Stimulated activated CD8-positive, alpha-beta memory T cell treated with anti-CD3 and anti-CD28 coated beads, Interleukin-4, amount 100 ng/mL, for 24 hours (primary cell): ENCODE results near the gene TSPAN9.

Experiments
- DNase-seq: peaks from one replicate; pipeline ENCODE4 v3.0.0-alpha.2; 2020; ENCODE audit warnings: low read depth

The TSPAN9 gene

DNA sequence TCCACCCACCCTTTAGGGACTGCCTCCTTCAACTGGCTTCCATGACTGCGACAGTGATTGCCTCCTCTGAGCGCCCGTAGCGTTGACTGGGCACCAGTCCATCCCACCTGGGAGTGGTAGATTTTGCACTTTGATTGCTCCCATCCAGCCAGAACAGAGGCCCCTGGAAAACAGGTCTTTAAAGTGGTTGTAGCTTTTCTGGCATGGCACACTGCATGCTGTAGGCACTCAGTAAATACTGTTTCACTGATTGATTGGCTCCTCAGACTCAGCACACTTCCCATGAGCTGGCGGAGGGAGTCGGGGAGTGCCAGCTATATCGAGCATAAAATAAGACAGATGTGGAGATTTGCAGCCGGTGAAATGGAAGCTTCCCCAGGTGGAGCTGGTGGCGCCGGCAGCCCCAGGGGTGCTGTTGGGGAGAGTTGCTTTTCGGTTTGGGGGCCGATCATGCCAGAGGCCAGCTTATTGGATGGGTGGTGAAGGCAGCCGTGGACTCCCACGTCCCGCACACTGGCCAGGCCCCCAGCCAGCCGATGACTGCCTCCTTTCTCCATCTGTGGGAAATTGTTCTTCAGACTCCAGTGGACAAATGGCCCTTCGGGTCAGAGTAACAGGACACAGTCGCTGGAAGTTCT lies 200.2 kb downstream of the TSPAN9 start:
- DNase-seq, result no peak

DNA sequence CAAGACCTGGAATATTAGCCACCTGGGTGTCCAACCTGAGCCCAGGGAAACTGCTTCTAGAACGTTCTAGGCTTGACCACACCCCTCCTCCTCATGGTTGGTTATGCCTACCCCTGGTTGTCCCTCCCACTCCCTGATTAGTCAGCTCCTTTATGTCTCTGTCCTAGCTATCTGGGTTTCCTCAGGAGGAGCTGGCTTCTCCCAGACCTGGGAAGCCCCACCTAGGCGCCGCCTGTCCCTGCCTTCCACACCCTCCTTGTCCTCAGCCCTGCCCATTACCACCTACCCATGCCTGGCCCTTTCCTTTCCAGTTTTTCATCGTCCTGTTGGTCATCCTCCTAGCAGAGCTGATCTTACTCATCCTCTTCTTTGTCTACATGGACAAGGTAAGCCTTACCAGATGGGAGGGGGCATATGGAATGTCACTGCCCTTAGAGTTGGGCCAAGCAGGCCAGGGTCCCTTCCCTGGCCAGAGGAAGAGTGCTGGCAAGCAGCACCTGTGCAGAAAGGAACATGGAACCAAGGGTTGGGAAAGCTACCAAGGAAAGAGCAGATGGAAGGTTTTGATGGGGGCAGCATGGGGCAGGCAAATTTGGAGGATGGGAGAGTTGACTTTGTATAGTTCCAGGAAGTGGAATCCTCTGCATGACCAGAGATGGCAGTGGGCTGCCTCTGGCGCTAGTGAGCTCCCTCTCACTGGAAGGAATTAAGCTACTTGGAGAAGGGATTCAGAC lies 201.7 kb downstream of the TSPAN9 start:
- no peak for DNase-seq

DNA sequence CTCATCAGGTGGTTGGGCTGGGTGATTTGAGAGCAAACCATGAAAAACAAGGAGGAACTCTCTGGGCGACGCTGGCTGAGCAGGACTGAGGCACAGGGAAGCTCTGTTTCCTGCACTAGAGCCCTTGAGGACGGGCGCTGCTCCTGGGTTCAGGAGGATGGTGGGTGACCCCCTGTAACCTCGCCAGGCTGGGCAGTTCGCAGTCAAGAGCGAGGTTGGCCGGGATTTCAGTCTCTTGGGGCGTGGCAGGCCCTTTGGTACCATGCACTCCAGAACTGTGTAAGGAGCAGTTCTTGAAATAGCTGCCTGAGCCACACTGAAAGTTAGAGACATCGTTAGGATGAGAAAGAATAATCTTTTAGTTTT lies 202.2 kb downstream of the TSPAN9 start:
- no peak for DNase-seq

DNA sequence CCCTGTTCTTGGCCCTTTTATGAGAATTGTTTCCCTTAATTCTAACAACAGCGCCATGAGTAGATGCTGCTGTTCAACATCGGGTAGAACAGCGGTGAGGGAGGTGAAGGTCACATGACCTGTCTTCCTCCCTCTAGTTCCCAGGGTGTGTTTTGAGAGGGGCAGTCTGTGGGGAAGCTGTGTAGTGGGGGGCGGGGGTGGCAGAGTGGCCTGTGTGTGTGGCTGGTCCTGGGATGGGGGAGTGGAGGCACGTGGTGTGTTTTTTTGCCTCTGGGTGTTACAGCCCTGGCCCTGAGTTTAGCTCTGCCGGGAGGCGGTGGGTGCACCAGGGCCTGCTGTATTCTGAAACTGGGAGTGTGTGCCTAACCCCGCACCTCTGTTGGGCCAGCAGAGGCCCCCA lies 202.7 kb downstream of the TSPAN9 start:
- DNase-seq, result no peak

DNA sequence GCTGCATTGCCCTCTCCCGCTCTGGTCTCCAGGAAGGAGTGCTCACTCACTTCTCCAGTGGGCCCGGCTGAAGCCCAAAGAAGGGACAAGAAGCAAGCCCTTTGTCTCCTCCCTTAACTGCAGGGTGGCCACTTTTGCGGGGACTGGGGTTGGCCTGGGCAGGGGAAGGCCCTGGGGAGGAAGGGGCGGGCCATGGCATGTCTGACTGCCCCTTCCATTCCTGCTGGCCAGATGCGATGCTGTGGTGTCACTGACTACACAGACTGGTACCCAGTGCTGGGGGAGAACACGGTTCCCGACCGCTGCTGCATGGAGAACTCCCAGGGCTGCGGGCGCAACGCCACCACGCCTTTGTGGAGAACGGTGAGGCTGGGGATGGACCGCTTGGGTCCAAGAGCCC lies 203.8 kb downstream of the TSPAN9 start:
- DNase-seq, result no peak

DNA sequence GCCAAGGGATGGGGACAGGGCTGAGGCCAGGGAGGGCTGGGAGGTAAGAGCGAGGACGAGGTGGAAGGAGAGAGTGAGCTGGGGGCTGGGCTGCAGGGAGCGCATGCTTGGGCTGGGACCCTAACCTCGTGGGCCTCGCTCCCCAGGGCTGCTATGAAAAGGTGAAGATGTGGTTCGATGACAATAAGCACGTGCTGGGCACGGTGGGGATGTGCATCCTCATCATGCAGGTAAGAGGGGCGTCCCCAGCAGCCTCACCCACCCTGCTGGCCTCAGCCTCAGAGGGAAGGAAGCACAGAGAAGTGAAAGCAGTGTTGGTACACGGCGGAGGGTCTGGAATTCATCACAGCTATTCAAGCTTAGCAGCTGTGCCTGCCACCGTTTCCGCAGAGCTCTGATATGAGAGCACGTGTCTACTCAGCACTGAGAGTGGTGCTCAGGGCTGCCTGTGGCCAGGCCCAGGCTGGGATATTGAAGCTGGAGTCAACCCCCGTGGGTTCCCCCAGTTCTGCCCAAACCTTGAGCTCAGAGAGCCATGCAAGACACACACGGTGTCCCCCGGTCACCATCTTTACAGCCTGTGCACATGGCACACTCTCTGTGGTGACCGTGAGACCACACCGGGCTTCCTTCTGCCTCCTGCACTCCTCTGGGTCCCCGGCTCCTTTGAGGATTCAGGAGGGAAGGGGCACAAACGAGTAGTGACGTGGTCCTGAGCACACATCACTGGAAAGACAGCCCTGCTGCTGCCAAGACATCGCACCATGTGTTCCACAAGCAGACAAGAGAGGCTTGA lies 204.6 kb downstream of the TSPAN9 start:
- no peak for DNase-seq

DNA sequence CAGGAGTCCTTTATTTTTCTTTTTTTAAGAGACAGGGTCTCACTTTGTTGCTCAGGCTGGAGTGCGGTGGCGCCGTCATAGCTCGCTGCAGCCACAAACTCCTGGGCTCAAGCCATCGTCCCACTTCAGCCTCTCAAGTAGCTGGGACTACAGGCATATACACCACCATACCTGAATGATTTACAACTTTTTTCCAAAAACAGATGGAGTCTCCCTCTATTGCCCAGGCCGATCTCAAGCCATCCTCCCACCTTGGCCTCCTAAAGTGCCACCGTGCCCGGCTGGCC lies 205.1 kb downstream of the TSPAN9 start:
- no peak for DNase-seq

DNA sequence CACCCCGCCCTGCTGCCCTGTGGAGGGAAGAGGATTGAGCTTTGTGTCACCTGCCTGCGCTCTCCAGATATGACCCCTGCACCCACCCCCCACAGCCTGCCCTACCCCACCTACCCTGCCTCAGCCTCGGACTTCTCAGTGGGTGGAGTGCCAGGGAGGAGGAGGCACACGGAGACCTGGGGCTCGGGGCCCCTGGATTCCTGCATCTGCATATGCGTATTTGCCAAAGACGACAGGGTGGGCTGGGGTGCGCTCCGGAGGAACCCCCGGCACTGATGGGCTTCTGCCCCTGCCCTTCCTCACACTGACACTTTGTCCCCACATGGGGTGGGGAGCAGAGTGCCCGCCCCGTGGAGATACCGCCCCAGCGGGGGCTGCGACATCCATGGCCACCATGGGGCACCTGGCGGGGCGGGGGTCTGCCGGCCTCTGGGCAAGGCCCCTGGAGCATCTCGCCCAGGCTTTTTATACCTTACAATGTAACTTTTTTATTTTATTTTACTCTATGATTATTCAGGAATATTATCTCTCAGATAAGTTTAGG lies 206.0 kb downstream of the TSPAN9 start:
- no peak for DNase-seq

DNA sequence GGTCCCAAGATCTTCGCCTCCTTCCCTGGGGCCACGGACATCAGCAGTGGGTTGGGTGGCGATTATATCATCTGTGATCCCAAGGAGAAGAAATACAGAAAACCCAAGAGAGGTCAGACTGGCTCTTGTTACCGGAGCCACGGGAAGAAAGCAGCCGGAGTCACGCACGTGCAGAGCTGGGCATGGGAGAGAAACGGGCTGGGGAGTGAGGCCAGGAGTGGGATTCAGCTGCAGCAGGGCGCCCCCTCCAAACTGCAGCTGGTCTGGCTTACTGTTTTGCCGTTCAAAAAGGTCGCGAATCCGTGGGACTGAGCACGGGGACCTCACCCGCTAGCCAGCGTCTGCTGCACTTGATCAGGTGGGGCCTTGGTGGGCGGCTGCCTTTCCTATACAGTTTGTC lies 207.2 kb downstream of the TSPAN9 start:
- DNase-seq, result no peak

DNA sequence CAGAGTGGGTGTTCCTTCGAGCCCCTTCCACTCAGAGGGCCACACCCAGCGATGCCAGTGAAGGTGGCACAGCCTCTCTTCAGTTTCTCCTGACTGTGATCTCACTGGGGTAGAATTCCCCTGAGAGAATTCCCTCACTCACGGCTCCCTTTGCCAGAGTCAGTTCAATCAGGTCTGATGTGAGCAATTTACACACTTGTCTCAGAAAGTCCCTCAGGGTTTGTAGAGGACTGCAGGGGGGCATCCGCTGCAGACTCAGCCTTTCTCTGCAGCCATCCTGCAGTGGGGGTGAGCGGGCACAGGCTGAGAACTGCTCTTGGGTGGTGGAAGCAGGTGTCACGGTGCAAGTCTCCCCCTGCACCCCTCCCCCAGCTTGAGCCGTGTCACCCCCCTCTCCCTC lies 208.4 kb downstream of the TSPAN9 start:
- DNase-seq, result no peak

DNA sequence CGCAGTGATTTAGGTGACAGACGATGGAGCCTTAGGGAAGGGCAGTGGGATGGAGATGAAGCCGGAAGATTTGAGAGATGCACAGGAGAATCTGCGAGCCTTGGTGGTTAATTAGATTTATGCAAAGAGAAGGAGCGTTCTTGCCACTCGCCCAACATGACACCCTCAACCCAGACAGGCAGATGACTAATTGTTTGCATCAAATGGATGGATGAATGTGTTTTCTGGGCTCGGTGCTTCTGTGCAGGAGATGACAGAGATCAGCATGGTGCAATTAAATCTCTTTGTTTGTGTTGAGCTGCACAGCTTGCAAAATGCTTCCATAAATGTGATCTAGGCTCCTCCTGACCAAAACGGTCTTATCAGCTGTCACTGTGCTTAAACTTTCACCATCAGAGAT lies 211.5 kb downstream of the TSPAN9 start:
- no peak for DNase-seq

DNA sequence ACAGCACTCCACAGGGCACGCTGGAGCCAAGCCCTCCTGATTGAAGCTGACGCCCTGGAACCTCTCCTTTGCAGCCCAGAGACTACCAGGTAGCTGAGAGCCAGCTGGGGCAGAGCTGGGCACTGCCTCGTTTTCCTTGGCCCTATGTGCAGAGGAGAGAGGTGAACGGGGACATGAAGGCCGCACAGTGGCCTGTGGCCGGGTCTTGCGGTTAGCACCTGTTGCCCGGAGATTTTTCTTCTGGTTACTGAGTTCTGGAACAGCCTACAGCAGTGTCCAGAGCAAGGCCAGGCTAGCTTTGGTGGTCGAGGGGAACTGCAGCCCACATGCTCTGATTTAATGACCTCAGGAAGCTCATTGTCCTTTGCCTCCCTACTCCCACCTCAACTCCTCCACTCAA lies 212.5 kb downstream of the TSPAN9 start:
- DNase-seq, result no peak

DNA sequence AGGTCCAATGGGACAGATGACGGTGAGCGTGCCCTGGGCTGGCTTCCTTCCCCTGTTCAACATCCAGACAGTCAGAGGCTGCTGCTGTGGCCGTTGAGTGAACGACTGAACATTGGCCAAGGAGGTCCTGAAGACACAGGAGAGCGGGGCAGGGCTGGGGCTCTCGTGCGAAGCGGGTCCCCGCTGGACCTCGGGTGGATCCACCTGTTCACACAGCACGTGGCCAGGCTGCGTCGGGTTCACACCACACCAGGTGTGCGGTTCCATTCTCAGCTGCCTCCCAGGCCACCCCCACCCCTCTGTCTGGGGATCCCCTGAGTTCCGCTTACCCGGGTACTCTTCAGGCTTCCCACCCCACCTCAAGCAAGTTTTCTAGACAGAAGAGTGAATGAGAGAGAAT lies 214.8 kb downstream of the TSPAN9 start:
- no peak for DNase-seq

DNA sequence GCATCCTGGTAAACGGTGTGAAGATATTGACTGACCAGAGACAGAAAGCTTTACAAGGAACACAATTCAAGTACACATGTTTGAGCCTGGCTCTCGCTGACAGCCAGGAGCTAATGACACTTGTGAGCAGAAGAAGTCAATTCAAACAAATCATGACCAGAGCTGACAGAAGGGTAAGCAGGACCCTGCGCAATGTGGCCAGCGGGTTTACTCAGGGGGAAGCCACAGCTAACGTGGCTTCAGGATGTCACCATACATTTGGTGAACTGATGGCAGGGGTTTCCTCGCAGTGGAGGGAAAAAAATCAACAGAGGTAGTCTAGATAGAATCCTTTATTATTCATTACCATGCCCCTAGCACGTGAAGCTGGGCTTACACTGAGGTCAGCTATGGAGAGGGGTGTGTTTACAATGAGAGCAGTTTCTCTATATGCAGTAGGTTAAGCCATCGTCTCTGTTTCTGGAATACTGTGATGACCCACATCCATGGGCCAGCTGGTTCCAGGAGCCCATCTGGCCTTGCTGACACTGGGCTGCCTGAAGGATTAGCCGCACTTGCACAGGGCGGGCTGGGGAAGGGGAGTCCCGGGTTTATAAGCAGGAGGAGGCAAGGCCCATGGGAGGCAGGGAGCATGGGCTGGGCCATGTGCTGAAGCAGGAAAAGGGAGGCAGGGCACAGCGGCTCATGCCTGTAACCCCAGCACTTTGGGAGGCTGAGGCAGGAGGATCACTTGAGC lies 215.7 kb downstream of the TSPAN9 start:
- no peak for DNase-seq

DNA sequence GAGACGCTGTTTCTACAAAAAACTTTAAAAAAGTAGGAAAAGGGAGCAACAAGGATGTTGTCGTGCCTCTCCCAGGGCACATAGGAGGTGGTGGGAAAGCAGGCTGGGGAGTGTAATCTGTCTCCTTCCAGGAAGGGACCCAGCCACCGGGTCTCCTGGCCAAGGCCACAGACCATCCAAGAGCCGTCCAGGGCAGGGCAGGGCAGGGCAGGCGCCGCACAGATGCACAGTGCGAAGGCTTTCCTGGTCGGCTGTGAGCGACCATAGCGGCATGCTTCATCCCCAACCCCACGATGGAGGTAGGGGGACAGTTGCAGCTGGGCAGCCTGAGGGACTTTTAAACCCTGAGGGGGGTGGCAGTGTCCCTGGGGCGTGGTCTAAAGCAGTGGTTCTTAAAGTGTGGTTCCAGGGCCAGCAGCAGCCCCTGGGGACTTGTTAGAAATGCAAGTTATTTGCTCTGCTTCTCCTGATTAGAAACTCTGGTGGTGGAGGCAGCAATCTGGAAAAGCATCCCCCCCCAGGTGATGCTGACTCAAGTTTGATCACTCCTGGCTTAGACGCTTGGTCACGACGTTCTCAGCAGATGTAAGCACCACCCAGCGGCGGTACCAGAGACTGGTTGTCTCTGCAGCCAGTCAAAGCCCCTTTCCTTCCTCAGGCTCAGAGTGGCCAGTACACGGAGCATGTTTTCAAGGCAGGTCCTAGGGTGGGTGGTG lies 216.4 kb downstream of the TSPAN9 start:
- DNase-seq, result no peak

DNA sequence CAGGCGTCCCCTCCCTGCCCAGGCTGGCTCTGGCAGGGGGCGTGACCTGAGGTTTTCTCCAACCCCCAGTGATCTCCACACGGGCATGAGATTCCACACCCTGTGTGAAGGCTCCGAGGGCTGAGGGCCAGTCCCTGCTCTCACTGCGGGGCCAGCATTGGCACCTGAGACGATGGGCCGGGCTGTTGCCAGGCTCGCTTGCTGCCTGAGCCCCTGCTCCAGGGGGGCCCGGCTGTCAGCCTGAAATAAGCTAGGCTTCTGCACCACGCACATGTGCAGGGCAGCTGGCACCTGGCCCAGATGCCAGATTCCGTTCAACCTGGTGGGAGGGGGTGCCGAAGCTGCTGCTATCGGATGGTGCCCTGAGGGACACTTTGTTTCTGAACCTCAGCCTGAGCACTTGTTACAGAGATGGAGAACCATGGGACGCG lies 217.3 kb downstream of the TSPAN9 start:
- DNase-seq, result no peak

DNA sequence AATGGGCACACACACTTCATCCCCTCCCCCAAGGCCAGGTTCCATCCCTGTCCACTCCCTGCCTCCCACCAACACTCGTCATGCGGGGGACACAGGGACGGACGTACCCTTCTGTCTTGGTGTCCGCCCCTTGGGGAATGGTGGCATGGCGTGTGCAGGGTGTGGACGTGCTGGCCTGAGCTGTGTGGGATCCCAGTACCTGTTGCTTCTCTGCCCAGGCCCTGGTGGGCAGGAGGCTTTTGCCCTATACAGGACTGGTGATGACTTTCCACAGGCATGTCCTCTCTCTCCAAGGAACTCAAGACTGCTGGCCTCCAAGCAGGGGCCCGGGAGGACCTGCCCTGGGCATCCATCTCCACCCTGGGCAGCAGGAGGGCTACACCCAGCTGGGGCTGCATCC lies 218.0 kb downstream of the TSPAN9 start:
- DNase-seq, result no peak

DNA sequence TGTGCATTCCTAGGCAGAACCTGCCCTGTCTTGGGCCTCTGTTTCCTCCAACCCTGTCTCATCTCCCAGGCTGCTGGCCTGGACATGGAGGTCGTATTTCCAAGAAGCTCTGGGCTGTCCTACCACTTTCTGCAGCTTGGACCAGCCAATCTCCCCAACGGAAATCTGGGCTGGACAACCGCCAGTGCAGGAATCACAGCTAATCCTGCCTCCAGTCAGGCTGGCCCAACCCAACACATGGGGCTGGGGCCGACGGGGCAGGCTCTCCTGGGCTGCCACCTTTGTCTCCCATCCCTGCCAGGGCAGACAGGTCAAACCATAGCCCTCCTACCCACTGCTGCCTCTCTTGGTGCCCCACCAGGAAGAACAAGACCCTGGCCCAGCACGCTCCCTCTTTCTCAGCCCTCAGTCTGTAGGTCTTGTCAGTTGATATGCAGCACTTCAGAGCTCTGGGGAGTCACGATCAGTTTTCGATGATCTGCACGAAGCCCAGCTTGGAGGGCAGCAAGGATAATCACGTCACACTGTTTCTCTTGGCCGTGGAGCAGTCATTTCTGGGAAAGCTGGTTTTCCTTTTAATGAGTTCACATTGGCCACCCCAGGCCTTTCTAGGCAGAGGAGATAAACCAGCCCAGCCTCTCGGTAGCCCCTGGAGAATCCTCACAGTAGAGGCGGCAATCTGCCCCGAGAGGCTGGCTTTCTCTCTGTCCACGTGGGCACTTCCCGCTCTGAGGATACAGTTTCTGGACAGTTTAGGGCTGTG lies 218.6 kb downstream of the TSPAN9 start:
- no peak for DNase-seq

DNA sequence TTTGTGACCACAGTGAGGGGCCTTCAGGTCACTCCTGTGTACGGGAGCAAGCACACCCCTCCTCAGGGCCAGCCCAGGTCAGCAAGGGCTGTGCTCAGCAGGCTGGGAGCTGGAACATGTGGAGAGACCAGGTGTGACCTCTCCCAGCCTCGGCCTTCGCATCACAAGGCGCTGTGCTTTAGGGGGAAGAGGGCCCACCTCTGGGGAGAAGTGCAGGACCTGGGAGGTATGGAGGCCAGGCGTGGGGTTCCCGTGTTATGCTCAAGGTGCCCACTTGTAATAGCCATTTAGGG lies 219.2 kb downstream of the TSPAN9 start:
- no peak for DNase-seq

DNA sequence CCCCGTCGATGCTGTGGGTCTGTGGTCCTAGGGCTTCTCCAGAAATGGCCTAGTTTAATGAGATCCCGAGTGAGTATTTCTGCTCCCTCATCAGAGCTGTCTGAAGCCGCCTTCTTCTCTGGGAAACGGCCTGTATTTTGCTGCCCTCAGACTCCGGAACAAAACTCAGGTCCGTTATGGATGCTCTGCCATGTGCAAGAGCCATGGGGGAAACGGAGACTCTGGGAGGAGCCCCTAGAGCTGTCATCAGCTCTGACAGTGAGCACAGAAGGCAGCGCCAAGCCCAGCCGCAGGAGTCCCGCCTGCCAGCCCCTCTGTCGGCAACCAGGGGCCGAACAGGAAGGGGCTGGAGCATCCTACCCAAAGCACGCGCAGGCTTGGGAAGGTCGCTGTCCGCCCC lies 221.4 kb downstream of the TSPAN9 start:
- DNase-seq, result no peak
